IMR-90 (cell line): ENCODE results near the gene CMTM6. TPM values are rescaled to one million over a fixed set of nuclear protein-coding genes. Genes with fewer than 3 reads are reported as not detected.

Source experiments
- ATAC-seq: fragments of 200-7000 bp; cut with Tn5 transposase; 2 replicates; pipeline ENCODE4 v1.9.1; 2020; ENCODE audit warnings: low read depth, mild to moderate bottlenecking, moderate library complexity
- BruUV-seq: library from RNA; stranded (reverse); fragments of 400-500 nt; replicated peaks from 2 replicates; lab custom pipeline; 2021; lab: Mats Ljungman, UMichigan
- CTCF ChIA-PET: fragments of 300-600 bp; formaldehyde crosslinking; extraction: SDS; loops from one replicate; lab custom pipeline; 2021; ENCODE audit warnings: antibody characterized with exemption; lab: Yijun Ruan, JAX
- POLR2A ChIA-PET: fragments of 300-600 bp; sonication (Branson Sonifier 250); formaldehyde crosslinking; loops from one replicate; lab custom pipeline; 2022; ENCODE audit warnings: antibody characterized with exemption; ENCODE audit not compliant: unreplicated experiment; lab: Charles Lee
- DNase-seq: peaks from one replicate; pipeline ENCODE4 v3.0.0; 2013
- H2AFZ ChIP-seq: replicated peaks from 2 replicates; pipeline ENCODE3; 2013; ENCODE audit warnings: low read length, mild to moderate bottlenecking; ENCODE audit not compliant: poor library complexity
- H2AK5ac ChIP-seq: 2 replicates; pipeline ENCODE4 v1.6.1; 2013; ENCODE audit warnings: low read depth, low read length, inconsistent platforms
- H2AK9ac ChIP-seq: replicated peaks from 2 replicates; pipeline ENCODE3; 2013; ENCODE audit warnings: mild to moderate bottlenecking, low read depth, low read length, moderate library complexity; ENCODE audit not compliant: poor library complexity
- H2BK120ac ChIP-seq: 2 replicates; pipeline ENCODE4 v1.6.1; 2013; ENCODE audit warnings: low read depth, low read length, inconsistent platforms
- H2BK15ac ChIP-seq: 3 replicates; pipeline ENCODE4 v1.6.1; 2013; ENCODE audit warnings: low read depth, low read length, inconsistent platforms
- H2BK20ac ChIP-seq: 2 replicates; pipeline ENCODE4 v1.6.1; 2013; ENCODE audit warnings: low read depth, mild to moderate bottlenecking, inconsistent platforms, low read length, moderate library complexity
- H2BK5ac ChIP-seq: 2 replicates; pipeline ENCODE4 v1.6.1; 2013; ENCODE audit warnings: mild to moderate bottlenecking, low read depth, low read length, inconsistent platforms; ENCODE audit not compliant: poor library complexity, severe bottlenecking
- H3K14ac ChIP-seq: replicated peaks from 2 replicates; pipeline ENCODE4 v1.6.1; 2013; ENCODE audit warnings: low read depth, low read length, inconsistent platforms
- H3K18ac ChIP-seq: 2 replicates; pipeline ENCODE4 v1.6.1; 2013; ENCODE audit warnings: low read depth, low read length, control low read depth
- H3K23ac ChIP-seq: 2 replicates; pipeline ENCODE4 v1.6.1; 2013; ENCODE audit warnings: low read depth, low read length, inconsistent platforms
- H3K27ac ChIP-seq: 2 replicates; pipeline ENCODE4 v1.5.1; 2013; ENCODE audit warnings: mild to moderate bottlenecking, control low read depth, low read length; ENCODE audit not compliant: insufficient read depth
- H3K27me3 ChIP-seq: 2 replicates; pipeline ENCODE4 v1.6.1; 2013; ENCODE audit warnings: low read length; ENCODE audit not compliant: control insufficient read depth, insufficient read depth
- H3K36me3 ChIP-seq: 2 replicates; pipeline ENCODE4 v1.6.1; 2013; ENCODE audit warnings: low read length, mixed read lengths; ENCODE audit not compliant: control insufficient read depth, insufficient read depth
- H3K4ac ChIP-seq: 2 replicates; pipeline ENCODE4 v1.6.1; 2013; ENCODE audit warnings: low read depth, low read length, inconsistent platforms
- H3K4me1 ChIP-seq: 2 replicates; pipeline ENCODE4 v1.6.1; 2013; ENCODE audit warnings: low read length, mixed read lengths; ENCODE audit not compliant: control insufficient read depth, insufficient read depth
- H3K4me2 ChIP-seq: 2 replicates; pipeline ENCODE4 v1.6.1; 2013; ENCODE audit warnings: low read depth, mild to moderate bottlenecking, control low read depth, low read length, moderate library complexity
- H3K4me3 ChIP-seq: 2 replicates; pipeline ENCODE4 v1.5.1; 2013; ENCODE audit warnings: low read depth, mild to moderate bottlenecking, control low read depth, low read length, moderate library complexity; ENCODE audit not compliant: insufficient read depth
- H3K56ac ChIP-seq: 2 replicates; pipeline ENCODE4 v1.6.1; 2013; ENCODE audit warnings: low read length, inconsistent platforms; ENCODE audit not compliant: insufficient read depth; ENCODE audit errors: extremely low read depth
- H3K79me1 ChIP-seq, 2 experiments: 2 replicates each; pipeline ENCODE4 v1.6.1; 2013; ENCODE audit warnings: low read length in 2 of 2, inconsistent platforms in 1 of 2, low read depth in 1 of 2
- H3K9ac ChIP-seq: 2 replicates; pipeline ENCODE4 v1.6.1; 2013; ENCODE audit warnings: low read depth, low read length, control low read depth
- H3K9me1 ChIP-seq: 2 replicates; pipeline ENCODE4 v1.6.1; 2013; ENCODE audit warnings: low read length, inconsistent platforms; ENCODE audit not compliant: insufficient read depth
- H3K9me3 ChIP-seq: 2 replicates; pipeline ENCODE4 v1.6.1; 2013; ENCODE audit warnings: low read length; ENCODE audit not compliant: control insufficient read depth, insufficient read depth
- H4K20me1 ChIP-seq: 2 replicates; pipeline ENCODE4 v1.6.1; 2013; ENCODE audit warnings: low read length, inconsistent platforms; ENCODE audit not compliant: insufficient read depth
- H4K5ac ChIP-seq: 2 replicates; pipeline ENCODE4 v1.6.1; 2013; ENCODE audit warnings: mild to moderate bottlenecking, low read depth, low read length, control low read depth
- H4K8ac ChIP-seq, 2 experiments: 2 replicates each; pipeline ENCODE4 v1.6.1; 2013; ENCODE audit warnings: low read depth in 2 of 2, low read length in 2 of 2, control low read depth in 1 of 2, inconsistent platforms in 1 of 2
- H4K91ac ChIP-seq: 2 replicates; pipeline ENCODE4 v1.6.1; 2013; ENCODE audit warnings: low read depth, low read length, inconsistent platforms; ENCODE audit not compliant: insufficient read depth
- BHLHE40 ChIP-seq: fragments of 150-350 bp; IDR thresholded peaks from 2 replicates; pipeline ENCODE4 v1.6.1; 2016; ENCODE audit warnings: mild to moderate bottlenecking, low read depth, low read length
- CEBPB ChIP-seq: IDR thresholded peaks from 2 replicates; pipeline ENCODE4 v1.6.1; 2012; ENCODE audit warnings: low read depth, low read length, improper control_type of control experiment
- CHD1 ChIP-seq: IDR thresholded peaks from 2 replicates; pipeline ENCODE4 v1.6.1; 2012; ENCODE audit warnings: low read depth, low read length, improper control_type of control experiment
- FOS ChIP-seq: fragments of 150-350 bp; IDR thresholded peaks from 2 replicates; pipeline ENCODE4 v1.6.1; 2016; ENCODE audit warnings: low read depth, low read length
- MAFK ChIP-seq: IDR thresholded peaks from 2 replicates; pipeline ENCODE4 v1.6.1; 2012; ENCODE audit warnings: low read depth, low read length, improper control_type of control experiment
- MAZ ChIP-seq: IDR thresholded peaks from 2 replicates; pipeline ENCODE4 v1.6.1; 2012; ENCODE audit warnings: low read depth, mild to moderate bottlenecking, low read length, improper control_type of control experiment, moderate library complexity, borderline replicate concordance
- MXI1 ChIP-seq: IDR thresholded peaks from 2 replicates; pipeline ENCODE4 v1.6.1; 2012; ENCODE audit warnings: low read depth, mild to moderate bottlenecking, low read length, moderate library complexity, borderline replicate concordance
- NFE2L2 ChIP-seq: fragments of 150-350 bp; IDR thresholded peaks from 2 replicates; pipeline ENCODE4 v1.6.1; 2016; ENCODE audit warnings: low read depth, mild to moderate bottlenecking, low read length
- POLR2A ChIP-seq: IDR thresholded peaks from 2 replicates; pipeline ENCODE4 v1.6.1; 2012; ENCODE audit warnings: mild to moderate bottlenecking, low read depth, low read length
- RAD21 ChIP-seq: IDR thresholded peaks from 2 replicates; pipeline ENCODE4 v1.6.1; 2012; ENCODE audit warnings: low read length, improper control_type of control experiment
- RCOR1 ChIP-seq: IDR thresholded peaks from 2 replicates; pipeline ENCODE4 v1.6.1; 2012; ENCODE audit warnings: mild to moderate bottlenecking, low read length, improper control_type of control experiment; ENCODE audit not compliant: insufficient replicate concordance
- RFX5 ChIP-seq: IDR thresholded peaks from 2 replicates; pipeline ENCODE4 v1.8.0; 2012; ENCODE audit warnings: low read depth, mild to moderate bottlenecking, low read length, moderate library complexity
- SMC3 ChIP-seq: fragments of 150-350 bp; IDR thresholded peaks from 2 replicates; pipeline ENCODE4 v1.6.1; 2016; ENCODE audit warnings: low read depth, mild to moderate bottlenecking, antibody characterized with exemption, low read length, moderate library complexity
- WGBS, 2 experiments: methylation state at CpG; one replicate each; pipeline versions ENCODE4 v1.1.5 to v1.1.7; 2013; ENCODE audit warnings: missing lambda C conversion rate in 2 of 2; ENCODE audit not compliant: insufficient read length in 1 of 2; ENCODE audit errors: extremely low coverage in 2 of 2; 5-methylcytosine and 5-hydroxymethylcytosine counted together
- dilution Hi-C: fragments of 300-500 bp; cut with HindIII; formaldehyde crosslinking; loops from one replicate; pipeline ENCODE4 v1.14.3; 2018; ENCODE audit warnings: low sequenced_read_pairs; ENCODE audit not compliant: unreplicated experiment
- in situ Hi-C: fragments of 300-500 bp; cut with MboI; formaldehyde crosslinking; loops from 3 replicates; pipeline ENCODE4 v1.14.3; 2019; ENCODE audit warnings: low sequenced_read_pairs, inconsistent platforms, mixed read lengths
- intact Hi-C: fragments of 100-400 bp; cut with micrococcal nuclease; formaldehyde crosslinking; loops from 2 replicates; pipeline ENCODE4 v1.10.0; 2022
- polyA plus RNA-seq, 3 experiments: library from polyadenylated mRNA; depleted of rRNA; stranded (reverse); fragments of >200 nt; gene quantifications; 2 replicates each; pipeline ENCODE4 v1.2.3, GENCODE V29; 2012; ENCODE audit warnings: low replicate concordance in 1 of 3
- total RNA-seq: library from RNA; depleted of rRNA; stranded (reverse); fragments of >200 nt; gene quantifications from 2 replicates; pipeline ENCODE4 v1.2.3, GENCODE V29; 2012
- TF ChIP-seq, protein P1 (sequence below): conservative IDR thresholded peaks from 2 replicates; pipeline ENCODE4 v1.5.1; 2012; ENCODE audit warnings: mild to moderate bottlenecking, low read depth, low read length, improper control_type of control experiment
- TF ChIP-seq, protein P2 (sequence below): fragments of 150-350 bp; IDR thresholded peaks from 2 replicates; pipeline ENCODE4 v1.6.1; 2017; ENCODE audit warnings: mild to moderate bottlenecking, antibody characterized with exemption, low read length, low read depth
- TF ChIP-seq, protein P3 (sequence below): fragments of 150-350 bp; IDR thresholded peaks from 2 replicates; pipeline ENCODE4 v1.6.1; 2016; ENCODE audit warnings: low read depth, mild to moderate bottlenecking, low read length, moderate library complexity, borderline replicate concordance

CMTM6 gene
- total and polyA plus RNA-seq, 2 of the 4 experiments (the other 2 are of a cell fraction): 29.4 to 36.6 TPM

DNA sequence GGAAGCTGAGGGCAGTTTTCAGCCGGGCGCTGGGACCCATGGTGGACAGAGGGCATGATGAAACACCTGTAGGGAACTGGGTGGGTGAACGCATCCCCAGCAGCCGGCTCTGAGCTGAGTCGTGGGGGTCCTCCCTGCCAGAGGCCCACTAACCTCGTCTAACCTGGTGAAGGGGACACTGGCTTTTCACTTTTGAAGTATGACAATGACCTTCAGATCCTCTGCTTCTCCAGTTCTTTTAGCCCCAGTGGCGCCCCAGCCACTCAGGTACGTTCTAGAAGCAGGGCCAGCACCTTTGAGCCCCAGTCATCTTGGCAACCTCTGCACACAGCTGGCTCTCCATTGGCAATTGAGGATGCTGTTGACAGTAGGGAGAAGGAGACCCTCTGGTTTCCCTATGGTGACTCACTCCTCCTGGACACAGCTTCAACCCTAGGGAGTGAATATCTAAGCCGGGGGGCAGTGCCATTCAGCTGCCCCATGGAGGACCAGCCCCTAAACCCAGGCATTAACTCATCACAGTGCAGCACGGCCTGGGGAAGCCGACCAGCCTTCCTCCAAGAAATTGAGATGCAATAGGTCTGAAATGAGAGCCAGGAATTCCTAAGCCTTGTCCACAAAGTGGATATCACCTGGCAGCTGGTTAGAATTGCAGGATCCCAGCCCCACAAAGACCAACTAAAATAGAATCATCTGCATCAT is 46.1 kb downstream of the CMTM6 start:
- BruUV-seq: no TSS peak
- no peak overlapping the region for H3K9ac ChIP-seq
- H3K23ac ChIP-seq: no peak overlapping the region
- no peak overlapping the region for H2AFZ ChIP-seq
- no peak overlapping the region for H3K27ac ChIP-seq
- ChIA-PET CTCF (no interaction called here), POLR2A (no interaction called here)
- no peak overlapping the region for H2BK15ac ChIP-seq
- no peak overlapping the region for H2AK5ac ChIP-seq
- peaks cover 10% of the 10 kb centered on the region for H3K4me1 ChIP-seq
- dilution Hi-C loops: no loop called here
- H3K36me3 ChIP-seq: no peaks in the 10 kb centered on the region
- no peaks in the 10 kb centered on the region for H3K9me3 ChIP-seq
- H4K8ac ChIP-seq: no peak overlapping the region
- H3K9me1 ChIP-seq: peaks cover 6% of the 10 kb centered on the region; the same call in 1 of the 2 replicates
- ATAC-seq (no peak), DNase-seq (no peak)
- no peak overlapping the region for H3K4me3 ChIP-seq
- in situ Hi-C loops: no loop called here
- intact Hi-C loops: no loop called here
- no peak overlapping the region for H3K56ac ChIP-seq
- no peak overlapping the region for H3K4ac ChIP-seq
- no peak overlapping the region for H3K4me2 ChIP-seq
- H4K20me1 ChIP-seq: 0 out of 2 replicates have a peak, but pooled peaks cover 6% of the 10 kb centered on the region
- H3K14ac ChIP-seq: no peak overlapping the region
- no peak overlapping the region for H2BK20ac ChIP-seq
- 100% methylated on average over 4 of the region's 11 CpGs; no CpG with 5 or more reads in 1 of the 2 experiments for WGBS, 2 experiments
- no peak overlapping the region for H2BK5ac ChIP-seq
- no peaks in the 10 kb centered on the region for H3K27me3 ChIP-seq
- no peak overlapping the region for H4K91ac ChIP-seq
- H3K18ac ChIP-seq: no peak overlapping the region
- TF ChIP-seq BHLHE40: no peak
- TF ChIP-seq MAFK: no peak
- TF ChIP-seq CEBPB: no peak
- TF ChIP-seq MXI1: no peak
- TF ChIP-seq SMC3: no peak
- TF ChIP-seq CHD1: no peak
- TF ChIP-seq FOS: no peak
- TF ChIP-seq, protein P1, sequence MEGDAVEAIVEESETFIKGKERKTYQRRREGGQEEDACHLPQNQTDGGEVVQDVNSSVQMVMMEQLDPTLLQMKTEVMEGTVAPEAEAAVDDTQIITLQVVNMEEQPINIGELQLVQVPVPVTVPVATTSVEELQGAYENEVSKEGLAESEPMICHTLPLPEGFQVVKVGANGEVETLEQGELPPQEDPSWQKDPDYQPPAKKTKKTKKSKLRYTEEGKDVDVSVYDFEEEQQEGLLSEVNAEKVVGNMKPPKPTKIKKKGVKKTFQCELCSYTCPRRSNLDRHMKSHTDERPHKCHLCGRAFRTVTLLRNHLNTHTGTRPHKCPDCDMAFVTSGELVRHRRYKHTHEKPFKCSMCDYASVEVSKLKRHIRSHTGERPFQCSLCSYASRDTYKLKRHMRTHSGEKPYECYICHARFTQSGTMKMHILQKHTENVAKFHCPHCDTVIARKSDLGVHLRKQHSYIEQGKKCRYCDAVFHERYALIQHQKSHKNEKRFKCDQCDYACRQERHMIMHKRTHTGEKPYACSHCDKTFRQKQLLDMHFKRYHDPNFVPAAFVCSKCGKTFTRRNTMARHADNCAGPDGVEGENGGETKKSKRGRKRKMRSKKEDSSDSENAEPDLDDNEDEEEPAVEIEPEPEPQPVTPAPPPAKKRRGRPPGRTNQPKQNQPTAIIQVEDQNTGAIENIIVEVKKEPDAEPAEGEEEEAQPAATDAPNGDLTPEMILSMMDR: no peak
- TF ChIP-seq RFX5: no peak
- TF ChIP-seq NFE2L2: no peak
- TF ChIP-seq POLR2A: no peak
- TF ChIP-seq, protein P2, sequence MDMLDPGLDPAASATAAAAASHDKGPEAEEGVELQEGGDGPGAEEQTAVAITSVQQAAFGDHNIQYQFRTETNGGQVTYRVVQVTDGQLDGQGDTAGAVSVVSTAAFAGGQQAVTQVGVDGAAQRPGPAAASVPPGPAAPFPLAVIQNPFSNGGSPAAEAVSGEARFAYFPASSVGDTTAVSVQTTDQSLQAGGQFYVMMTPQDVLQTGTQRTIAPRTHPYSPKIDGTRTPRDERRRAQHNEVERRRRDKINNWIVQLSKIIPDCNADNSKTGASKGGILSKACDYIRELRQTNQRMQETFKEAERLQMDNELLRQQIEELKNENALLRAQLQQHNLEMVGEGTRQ: no peak
- TF ChIP-seq, protein P3, sequence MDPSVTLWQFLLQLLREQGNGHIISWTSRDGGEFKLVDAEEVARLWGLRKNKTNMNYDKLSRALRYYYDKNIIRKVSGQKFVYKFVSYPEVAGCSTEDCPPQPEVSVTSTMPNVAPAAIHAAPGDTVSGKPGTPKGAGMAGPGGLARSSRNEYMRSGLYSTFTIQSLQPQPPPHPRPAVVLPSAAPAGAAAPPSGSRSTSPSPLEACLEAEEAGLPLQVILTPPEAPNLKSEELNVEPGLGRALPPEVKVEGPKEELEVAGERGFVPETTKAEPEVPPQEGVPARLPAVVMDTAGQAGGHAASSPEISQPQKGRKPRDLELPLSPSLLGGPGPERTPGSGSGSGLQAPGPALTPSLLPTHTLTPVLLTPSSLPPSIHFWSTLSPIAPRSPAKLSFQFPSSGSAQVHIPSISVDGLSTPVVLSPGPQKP: no peak
- TF ChIP-seq RAD21: no peak
- no peak for TF ChIP-seq RCOR1
- no peak for TF ChIP-seq MAZ
- no peak overlapping the region for H4K5ac ChIP-seq
- H2BK120ac ChIP-seq: no peak overlapping the region
- no peak overlapping the region for H2AK9ac ChIP-seq
- H3K79me1 ChIP-seq: no peaks in the 10 kb centered on the region
